Fibroblast of mammary gland (primary cell): ENCODE data around the gene ZNF205.

Experiments used
- DNase-seq: peaks from one replicate; pipeline ENCODE4 v3.0.0-alpha.2; 2010; ENCODE audit warnings: low read depth
- H3K4me3 ChIP-seq: 2 replicates; pipeline ENCODE4 v1.5.1; 2011; ENCODE audit warnings: low read depth, mild to moderate bottlenecking, low read length, moderate library complexity; ENCODE audit not compliant: control insufficient read depth
- CTCF ChIP-seq: conservative IDR thresholded peaks from 2 replicates; pipeline ENCODE4 v1.5.1; 2011; ENCODE audit warnings: low read depth, low read length, inconsistent platforms; ENCODE audit not compliant: control insufficient read depth, insufficient read depth

Gene ZNF205

GRCh38 chr16:3144321-3144983 is 32.1 kb downstream of the ZNF205 start:
- H3K4me3 ChIP-seq = no peak overlapping the region
- DNase-seq = no peak
- TF ChIP-seq CTCF = no peak

DNA sequence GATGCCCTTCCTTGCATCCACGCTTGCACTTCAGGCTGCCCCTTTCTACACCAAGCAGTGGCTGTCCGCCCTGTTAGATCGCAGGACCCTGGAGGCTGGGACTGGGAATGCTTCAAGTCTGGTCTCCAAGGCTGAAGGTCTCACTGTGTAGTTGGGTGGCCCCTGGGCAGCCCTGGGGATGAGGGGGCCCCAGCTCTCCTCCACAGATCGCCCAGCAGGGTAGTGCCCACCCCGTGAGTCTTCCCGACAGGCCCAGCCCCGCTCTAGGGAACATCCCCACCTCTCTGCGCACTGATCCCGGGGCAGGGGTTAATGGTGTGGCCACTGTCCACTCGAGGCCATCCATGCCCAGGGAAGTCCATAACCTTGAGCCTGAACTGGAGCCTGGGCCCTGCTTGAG is 32.8 kb downstream of the ZNF205 start:
- TF ChIP-seq CTCF = no peak
- no peak for DNase-seq
- H3K4me3 ChIP-seq = no peak overlapping the region

GRCh38 chr16:3145660-3146059 is 33.3 kb downstream of the ZNF205 start:
- no peak overlapping the region for H3K4me3 ChIP-seq
- DNase-seq = no peak
- TF ChIP-seq CTCF = no peak

GRCh38 chr16:3147046-3147756 is 34.8 kb downstream of the ZNF205 start:
- no peak for DNase-seq
- no peak for TF ChIP-seq CTCF
- H3K4me3 ChIP-seq = no peak overlapping the region

DNA sequence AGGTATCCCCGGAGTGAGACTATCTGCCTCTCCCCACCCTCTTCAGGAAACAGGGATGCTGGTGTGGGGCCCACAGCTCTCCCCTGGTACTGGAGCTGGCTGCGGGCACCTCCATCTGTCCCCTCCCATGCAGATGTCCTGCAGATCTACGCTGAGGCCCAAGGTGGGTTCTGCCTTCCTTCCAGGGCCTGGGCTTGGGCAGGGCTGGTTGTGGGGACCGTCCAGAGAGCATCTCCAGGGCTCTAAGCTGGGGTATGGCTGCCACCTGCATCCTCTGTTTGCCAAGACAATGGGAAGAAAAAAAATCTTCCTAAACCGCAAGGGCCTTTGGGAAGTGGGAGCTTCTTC is 35.3 kb downstream of the ZNF205 start:
- DNase-seq = no peak
- no peak for TF ChIP-seq CTCF
- no peak overlapping the region for H3K4me3 ChIP-seq

DNA sequence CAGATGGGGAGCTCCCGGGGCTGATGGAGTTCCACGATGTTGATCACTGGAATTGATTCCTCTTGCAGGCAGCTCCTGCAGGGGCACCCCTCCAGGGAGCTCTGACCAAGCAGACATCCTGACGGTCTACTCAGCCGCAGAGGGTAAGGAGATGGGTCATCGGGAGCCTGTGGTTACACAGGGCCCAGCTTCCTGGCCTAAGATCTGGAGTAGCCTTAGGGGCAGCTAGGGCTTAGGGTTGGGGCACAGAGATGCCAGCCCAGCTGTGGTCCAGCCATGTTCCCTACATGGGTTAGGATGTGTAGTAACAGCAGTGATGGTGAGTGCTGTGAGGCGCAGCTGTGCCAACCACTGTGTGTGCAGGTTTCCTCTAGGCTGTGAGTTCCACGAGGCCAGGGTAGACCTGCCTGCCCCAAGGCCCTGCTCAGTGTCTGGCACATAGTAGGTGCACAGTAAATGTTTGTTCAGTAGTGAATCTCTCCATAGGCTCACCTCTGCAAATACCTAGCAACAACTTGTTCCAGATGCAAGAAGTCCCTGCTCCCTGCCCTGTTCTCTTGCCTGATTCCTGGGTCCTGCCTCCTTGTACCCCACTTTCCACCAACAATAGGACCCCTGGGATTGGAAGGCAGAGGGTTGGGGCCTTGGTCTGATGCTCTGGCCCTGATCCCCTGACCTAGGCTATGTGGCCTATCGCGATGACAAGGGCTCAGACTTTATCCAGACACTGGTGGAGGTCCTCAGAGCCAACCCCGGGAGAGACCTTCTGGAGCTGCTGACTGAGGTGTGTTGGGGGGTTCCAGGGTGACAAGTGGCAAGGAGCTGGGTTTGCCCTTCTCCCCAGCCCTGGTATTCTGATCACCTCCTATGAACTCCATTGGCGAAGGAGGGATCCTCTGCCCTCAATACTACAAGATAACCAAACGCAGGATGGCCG is 36.1 kb downstream of the ZNF205 start:
- no peak for DNase-seq
- no peak overlapping the region for H3K4me3 ChIP-seq
- no peak for TF ChIP-seq CTCF
